ENCODE results near the gene SYK. TPM values are rescaled to one million over a fixed set of nuclear protein-coding genes. Genes with fewer than 3 reads are reported as not detected.
A peak's percentile ranks its signal among the peaks of the same experiment; 100 is the strongest.

The SYK gene
- total RNA-seq, 1 donor: not detected

GRCh38 chr9:90861826-90862740 lies 60.5 kb downstream of the SYK start:
- TF ChIP-seq CTCF (IDR thresholded peaks at IDR 0.05; ENCODE audit: insufficient read depth, low read length): no peak
- DNase-seq (ENCODE audit: low read depth): no peak

DNA sequence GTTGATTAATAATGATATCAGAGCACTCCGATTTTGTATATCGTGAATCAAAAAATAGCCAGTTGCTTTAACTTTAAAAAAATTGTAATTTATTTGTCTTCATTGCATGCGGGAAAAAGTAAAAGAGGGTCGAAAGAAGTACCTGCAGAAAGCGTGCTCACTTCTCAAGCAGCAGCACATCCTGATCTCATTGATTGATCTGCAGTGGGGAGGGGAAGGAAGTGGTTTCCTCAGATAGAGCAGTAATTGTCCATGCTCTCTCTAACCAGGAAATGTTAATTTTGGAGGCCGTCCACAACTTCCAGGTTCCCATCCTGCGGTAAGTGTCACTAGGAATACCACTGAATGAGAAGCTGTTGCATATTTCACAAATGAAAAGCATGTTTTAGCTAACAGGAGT lies 63.2 kb downstream of the SYK start:
- no peak for DNase-seq (ENCODE audit: low read depth)
- TF ChIP-seq CTCF (IDR thresholded peaks at IDR 0.05; ENCODE audit: insufficient read depth, low read length): no peak
- H3K4me3 ChIP-seq (ENCODE audit: low read depth, low read length): no peak overlapping the region

More at GRCh38 chr9:90861826-90862740, 60.5 kb downstream of the SYK start:
- H3K4me3 ChIP-seq (ENCODE audit: low read depth, low read length): no peak overlapping the region

GRCh38 chr9:90867101-90867500 lies 65.5 kb downstream of the SYK start:
- no peak for DNase-seq (ENCODE audit: low read depth)
- no peak overlapping the region for H3K4me3 ChIP-seq (ENCODE audit: low read depth, low read length)
- TF ChIP-seq CTCF (IDR thresholded peaks at IDR 0.05; ENCODE audit: insufficient read depth, low read length): no peak

- no peak for TF ChIP-seq CTCF (IDR thresholded peaks at IDR 0.05; ENCODE audit: insufficient read depth, low read length)
- H3K4me3 ChIP-seq (ENCODE audit: low read depth, low read length): no peak overlapping the region
- DNase-seq (ENCODE audit: low read depth): peak; percentile 61
Measured at GRCh38 chr9:90868555-90868954, 66.9 kb downstream of the SYK start.

DNA sequence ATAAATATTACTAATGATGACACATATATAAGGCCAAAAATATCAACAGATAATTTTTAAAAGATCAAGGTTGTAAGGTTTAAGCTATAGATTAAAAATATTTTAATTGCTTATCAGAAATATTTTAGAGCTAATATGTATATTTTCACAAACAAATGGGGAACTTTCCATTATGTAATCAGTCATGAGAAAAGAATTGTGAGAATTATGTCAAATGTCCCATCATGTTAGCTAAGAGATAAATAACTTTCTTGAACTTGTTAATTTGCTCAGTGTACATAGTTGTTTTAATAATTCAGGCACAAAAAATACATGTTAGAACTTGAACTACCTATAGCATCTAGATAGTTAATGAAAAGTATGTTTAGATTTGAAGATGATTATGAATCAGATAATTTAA lies 67.7 kb downstream of the SYK start:
- TF ChIP-seq CTCF (IDR thresholded peaks at IDR 0.05; ENCODE audit: insufficient read depth, low read length): no peak

DNA sequence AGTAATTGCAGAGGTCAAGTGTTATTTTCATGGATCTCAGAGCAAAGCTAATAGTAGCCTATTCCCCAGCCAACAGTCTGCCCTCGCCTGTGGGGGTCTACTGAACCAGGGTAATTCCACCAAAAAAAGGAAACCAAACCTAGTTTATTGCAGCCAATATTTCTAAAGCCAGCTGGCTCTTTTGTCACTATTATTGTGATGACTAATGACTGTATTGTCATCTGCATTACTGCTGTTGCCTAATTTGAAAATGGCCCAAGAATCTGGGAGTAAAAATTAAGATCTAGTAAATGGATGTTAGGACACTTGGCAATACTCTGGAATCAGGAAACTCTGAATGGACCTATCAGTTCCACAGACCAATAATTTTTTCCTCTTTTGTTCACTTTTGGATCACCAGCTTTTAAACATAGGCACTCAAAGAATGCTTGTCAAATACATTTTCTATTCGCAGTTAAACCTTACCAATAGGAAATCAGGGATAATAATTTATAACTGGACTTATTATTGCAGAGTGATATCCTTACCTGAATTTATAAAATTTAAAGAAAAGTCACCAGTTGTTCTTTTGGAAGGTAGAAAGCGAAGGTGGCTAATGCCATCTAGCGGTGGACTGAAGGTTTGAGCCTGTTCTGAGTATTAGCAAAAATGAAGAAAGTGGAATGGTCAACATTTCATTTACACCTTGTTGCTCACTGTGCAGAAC lies 69.2 kb downstream of the SYK start:
- H3K4me3 ChIP-seq (ENCODE audit: low read depth, low read length): no peak overlapping the region
- peak; percentile 66 for DNase-seq (ENCODE audit: low read depth)
- peak; percentile 90 for TF ChIP-seq CTCF (IDR thresholded peaks at IDR 0.05; ENCODE audit: insufficient read depth, low read length)

More for the DNA sequence above, 67.7 kb downstream of the SYK start:
- DNase-seq (ENCODE audit: low read depth): no peak
- H3K4me3 ChIP-seq (ENCODE audit: low read depth, low read length): no peak overlapping the region

Data from fibroblast of the aortic adventitia (primary cell).